Measurements from ENCODE around the gene EVA1C. TPM values are rescaled to one million over a fixed set of nuclear protein-coding genes. Genes with fewer than 3 reads are reported as not detected.
"Not testable (repeated sequence)": the region's sequence is repeated elsewhere in the genome, so short reads cannot be mapped to it uniquely, and the experiment has no call there.

Gene EVA1C
- total and polyA plus RNA-seq, 4 donors = 5.6 to 13.4 (median 10.7) TPM

- Histone ChIP-seq H3K27ac (ENCODE audit: low read depth, low read length) (peak overlapping the region; percentile 0), H3K4me3 (ENCODE audit: low read depth, low read length) (no peak overlapping the region), H3K27me3 (ENCODE audit: control insufficient read depth, insufficient read depth, low read length) (no peaks in the 10 kb centered on the region), H3K4me1 (ENCODE audit: control insufficient read depth, insufficient read depth, low read length) (peaks cover 36% of the 10 kb centered on the region), H3K36me3 (ENCODE audit: control insufficient read depth, insufficient read depth, low read length) (no peaks in the 10 kb centered on the region), H3K9me3 (ENCODE audit: control insufficient read depth, insufficient read depth, low read length) (no peaks in the 10 kb centered on the region)
- peak in 1 of 6 donors; percentile 65 for DNase-seq (ENCODE audit: low read depth in 4 of 6, low spot score in 6 of 6)
- WGBS (ENCODE audit: insufficient coverage) = 76% methylated on average over 7 of the region's 12 CpGs
Measured at GRCh38 chr21:32519945-32520874, 107.7 kb downstream of the EVA1C start.

- DNase-seq (ENCODE audit: low read depth in 4 of 6, low spot score in 6 of 6) = peak; percentile 54 to 94 (median 72)
- WGBS (ENCODE audit: insufficient coverage) = 46% methylated on average over 10 of the region's 14 CpGs
- H3K4me1 ChIP-seq (ENCODE audit: control insufficient read depth, insufficient read depth, low read length) = peaks cover 36% of the 10 kb centered on the region
- no peak overlapping the region for H3K4me3 ChIP-seq (ENCODE audit: low read depth, low read length)
- H3K27me3 ChIP-seq (ENCODE audit: control insufficient read depth, insufficient read depth, low read length) = no peaks in the 10 kb centered on the region
- peak overlapping the region; percentile 0 for H3K27ac ChIP-seq (ENCODE audit: low read depth, low read length)
- no peaks in the 10 kb centered on the region for H3K9me3 ChIP-seq (ENCODE audit: control insufficient read depth, insufficient read depth, low read length)
- no peaks in the 10 kb centered on the region for H3K36me3 ChIP-seq (ENCODE audit: control insufficient read depth, insufficient read depth, low read length)
Measured at GRCh38 chr21:32520875-32521735, 108.6 kb downstream of the EVA1C start.

GRCh38 chr21:32521736-32522355 lies 109.3 kb downstream of the EVA1C start:
- H3K27ac ChIP-seq (ENCODE audit: low read depth, low read length) = peak overlapping the region; percentile 0

GRCh38 chr21:32523463-32523862 lies 111.0 kb downstream of the EVA1C start:
- no peak for DNase-seq (ENCODE audit: low read depth in 4 of 6, low spot score in 6 of 6)
- Histone ChIP-seq H3K4me3 (ENCODE audit: low read depth, low read length) (no peak overlapping the region), H3K27ac (ENCODE audit: low read depth, low read length) (no peak overlapping the region), H3K27me3 (ENCODE audit: control insufficient read depth, insufficient read depth, low read length) (no peaks in the 10 kb centered on the region), H3K36me3 (ENCODE audit: control insufficient read depth, insufficient read depth, low read length) (no peaks in the 10 kb centered on the region), H3K4me1 (ENCODE audit: control insufficient read depth, insufficient read depth, low read length) (peaks cover 36% of the 10 kb centered on the region), H3K9me3 (ENCODE audit: control insufficient read depth, insufficient read depth, low read length) (no peaks in the 10 kb centered on the region)
- 87% methylated on average over 8 of the region's 10 CpGs for WGBS (ENCODE audit: insufficient coverage)

More at GRCh38 chr21:32521736-32522355, 109.3 kb downstream of the EVA1C start:
- Histone ChIP-seq H3K9me3 (ENCODE audit: control insufficient read depth, insufficient read depth, low read length) (no peaks in the 10 kb centered on the region), H3K4me3 (ENCODE audit: low read depth, low read length) (no peak overlapping the region), H3K27me3 (ENCODE audit: control insufficient read depth, insufficient read depth, low read length) (no peaks in the 10 kb centered on the region), H3K4me1 (ENCODE audit: control insufficient read depth, insufficient read depth, low read length) (peaks cover 36% of the 10 kb centered on the region), H3K36me3 (ENCODE audit: control insufficient read depth, insufficient read depth, low read length) (no peaks in the 10 kb centered on the region)
- DNase-seq (ENCODE audit: low read depth in 4 of 6, low spot score in 6 of 6) = no peak
- WGBS (ENCODE audit: insufficient coverage) = 70% methylated on average over 6 of the region's 8 CpGs

- WGBS (ENCODE audit: insufficient coverage) = 70% methylated on average over 2 of the region's 8 CpGs
- Histone ChIP-seq H3K36me3 (ENCODE audit: control insufficient read depth, insufficient read depth, low read length) (no peaks in the 10 kb centered on the region), H3K27me3 (ENCODE audit: control insufficient read depth, insufficient read depth, low read length) (no peaks in the 10 kb centered on the region), H3K4me3 (ENCODE audit: low read depth, low read length) (no peak overlapping the region), H3K9me3 (ENCODE audit: control insufficient read depth, insufficient read depth, low read length) (no peaks in the 10 kb centered on the region), H3K4me1 (ENCODE audit: control insufficient read depth, insufficient read depth, low read length) (peaks cover 36% of the 10 kb centered on the region), H3K27ac (ENCODE audit: low read depth, low read length) (peak overlapping the region; percentile 13)
- DNase-seq (ENCODE audit: low read depth in 4 of 6, low spot score in 6 of 6) = peak in 2 of 6 donors; percentile 44 to 45
Measured at GRCh38 chr21:32523988-32524719, 111.6 kb downstream of the EVA1C start.

- H3K27me3 ChIP-seq (ENCODE audit: control insufficient read depth, insufficient read depth, low read length) = no peaks in the 10 kb centered on the region
- H3K27ac ChIP-seq (ENCODE audit: low read depth, low read length) = no peak overlapping the region
- H3K4me1 ChIP-seq (ENCODE audit: control insufficient read depth, insufficient read depth, low read length) = peaks cover 28% of the 10 kb centered on the region
- no peak for DNase-seq (ENCODE audit: low read depth in 4 of 6, low spot score in 6 of 6)
- no peaks in the 10 kb centered on the region for H3K36me3 ChIP-seq (ENCODE audit: control insufficient read depth, insufficient read depth, low read length)
- H3K4me3 ChIP-seq (ENCODE audit: low read depth, low read length) = no peak overlapping the region
- no peaks in the 10 kb centered on the region for H3K9me3 ChIP-seq (ENCODE audit: control insufficient read depth, insufficient read depth, low read length)
- 79% methylated on average over 5 of the region's 7 CpGs for WGBS (ENCODE audit: insufficient coverage)
Measured at GRCh38 chr21:32525282-32525681, 112.8 kb downstream of the EVA1C start.

GRCh38 chr21:32529679-32530078 lies 117.2 kb downstream of the EVA1C start:
- no peak overlapping the region for H3K27ac ChIP-seq (ENCODE audit: low read depth, low read length)
- WGBS (ENCODE audit: insufficient coverage) = 56% methylated on average over 2 of the region's 4 CpGs

GRCh38 chr21:32530809-32531208 lies 118.3 kb downstream of the EVA1C start:
- not testable (repeated sequence) for H3K36me3 ChIP-seq (ENCODE audit: control insufficient read depth, insufficient read depth, low read length); DNase-seq (ENCODE audit: low read depth in 4 of 6, low spot score in 6 of 6); H3K4me1 ChIP-seq (ENCODE audit: control insufficient read depth, insufficient read depth, low read length); H3K27ac ChIP-seq (ENCODE audit: low read depth, low read length); H3K27me3 ChIP-seq (ENCODE audit: control insufficient read depth, insufficient read depth, low read length); H3K9me3 ChIP-seq (ENCODE audit: control insufficient read depth, insufficient read depth, low read length); H3K4me3 ChIP-seq (ENCODE audit: low read depth, low read length)
- WGBS (ENCODE audit: insufficient coverage) = 93% methylated on average over 3 of the region's 7 CpGs

More at GRCh38 chr21:32529679-32530078, 117.2 kb downstream of the EVA1C start:
- Histone ChIP-seq H3K4me3 (ENCODE audit: low read depth, low read length) (no peak overlapping the region), H3K36me3 (ENCODE audit: control insufficient read depth, insufficient read depth, low read length) (no peaks in the 10 kb centered on the region), H3K4me1 (ENCODE audit: control insufficient read depth, insufficient read depth, low read length) (no peaks in the 10 kb centered on the region), H3K27me3 (ENCODE audit: control insufficient read depth, insufficient read depth, low read length) (no peaks in the 10 kb centered on the region), H3K9me3 (ENCODE audit: control insufficient read depth, insufficient read depth, low read length) (no peaks in the 10 kb centered on the region)
- DNase-seq (ENCODE audit: low read depth in 4 of 6, low spot score in 6 of 6) = no peak

- H3K36me3 ChIP-seq (ENCODE audit: control insufficient read depth, insufficient read depth, low read length); H3K4me1 ChIP-seq (ENCODE audit: control insufficient read depth, insufficient read depth, low read length); H3K27me3 ChIP-seq (ENCODE audit: control insufficient read depth, insufficient read depth, low read length); H3K4me3 ChIP-seq (ENCODE audit: low read depth, low read length); DNase-seq (ENCODE audit: low read depth in 4 of 6, low spot score in 6 of 6); H3K27ac ChIP-seq (ENCODE audit: low read depth, low read length); H3K9me3 ChIP-seq (ENCODE audit: control insufficient read depth, insufficient read depth, low read length): not testable (repeated sequence)
- WGBS (ENCODE audit: insufficient coverage) = no CpG with 5 or more reads among the region's 3 CpGs
Measured at GRCh38 chr21:32531561-32531960, 119.1 kb downstream of the EVA1C start.

Measured in spinal cord (tissue), 10 donors.